Choroid plexus epithelial cell (primary cell): ENCODE results near the gene CEND1.
A peak's percentile ranks its signal among the peaks of the same experiment; 100 is the strongest.

Experiments
- DNase-seq: peaks from one replicate; pipeline ENCODE4 v3.0.0-alpha.2; 2010; ENCODE audit warnings: low read depth
- H3K4me3 ChIP-seq: 2 replicates; pipeline ENCODE4 v1.5.1; 2011; ENCODE audit warnings: low read depth, mild to moderate bottlenecking, control low read depth, low read length, moderate library complexity
- TF ChIP-seq, protein P1 (sequence below): conservative IDR thresholded peaks from 2 replicates; pipeline ENCODE4 v1.5.1; 2011; ENCODE audit warnings: low read depth, mild to moderate bottlenecking, control low read depth, inconsistent platforms, low read length, moderate library complexity

CEND1 gene

GRCh38 chr11:836274-836673, 46.4 kb upstream of the CEND1 start:
- TF ChIP-seq, protein P1, sequence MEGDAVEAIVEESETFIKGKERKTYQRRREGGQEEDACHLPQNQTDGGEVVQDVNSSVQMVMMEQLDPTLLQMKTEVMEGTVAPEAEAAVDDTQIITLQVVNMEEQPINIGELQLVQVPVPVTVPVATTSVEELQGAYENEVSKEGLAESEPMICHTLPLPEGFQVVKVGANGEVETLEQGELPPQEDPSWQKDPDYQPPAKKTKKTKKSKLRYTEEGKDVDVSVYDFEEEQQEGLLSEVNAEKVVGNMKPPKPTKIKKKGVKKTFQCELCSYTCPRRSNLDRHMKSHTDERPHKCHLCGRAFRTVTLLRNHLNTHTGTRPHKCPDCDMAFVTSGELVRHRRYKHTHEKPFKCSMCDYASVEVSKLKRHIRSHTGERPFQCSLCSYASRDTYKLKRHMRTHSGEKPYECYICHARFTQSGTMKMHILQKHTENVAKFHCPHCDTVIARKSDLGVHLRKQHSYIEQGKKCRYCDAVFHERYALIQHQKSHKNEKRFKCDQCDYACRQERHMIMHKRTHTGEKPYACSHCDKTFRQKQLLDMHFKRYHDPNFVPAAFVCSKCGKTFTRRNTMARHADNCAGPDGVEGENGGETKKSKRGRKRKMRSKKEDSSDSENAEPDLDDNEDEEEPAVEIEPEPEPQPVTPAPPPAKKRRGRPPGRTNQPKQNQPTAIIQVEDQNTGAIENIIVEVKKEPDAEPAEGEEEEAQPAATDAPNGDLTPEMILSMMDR, result no peak
- H3K4me3 ChIP-seq, result no peak overlapping the region
- no peak for DNase-seq

DNA sequence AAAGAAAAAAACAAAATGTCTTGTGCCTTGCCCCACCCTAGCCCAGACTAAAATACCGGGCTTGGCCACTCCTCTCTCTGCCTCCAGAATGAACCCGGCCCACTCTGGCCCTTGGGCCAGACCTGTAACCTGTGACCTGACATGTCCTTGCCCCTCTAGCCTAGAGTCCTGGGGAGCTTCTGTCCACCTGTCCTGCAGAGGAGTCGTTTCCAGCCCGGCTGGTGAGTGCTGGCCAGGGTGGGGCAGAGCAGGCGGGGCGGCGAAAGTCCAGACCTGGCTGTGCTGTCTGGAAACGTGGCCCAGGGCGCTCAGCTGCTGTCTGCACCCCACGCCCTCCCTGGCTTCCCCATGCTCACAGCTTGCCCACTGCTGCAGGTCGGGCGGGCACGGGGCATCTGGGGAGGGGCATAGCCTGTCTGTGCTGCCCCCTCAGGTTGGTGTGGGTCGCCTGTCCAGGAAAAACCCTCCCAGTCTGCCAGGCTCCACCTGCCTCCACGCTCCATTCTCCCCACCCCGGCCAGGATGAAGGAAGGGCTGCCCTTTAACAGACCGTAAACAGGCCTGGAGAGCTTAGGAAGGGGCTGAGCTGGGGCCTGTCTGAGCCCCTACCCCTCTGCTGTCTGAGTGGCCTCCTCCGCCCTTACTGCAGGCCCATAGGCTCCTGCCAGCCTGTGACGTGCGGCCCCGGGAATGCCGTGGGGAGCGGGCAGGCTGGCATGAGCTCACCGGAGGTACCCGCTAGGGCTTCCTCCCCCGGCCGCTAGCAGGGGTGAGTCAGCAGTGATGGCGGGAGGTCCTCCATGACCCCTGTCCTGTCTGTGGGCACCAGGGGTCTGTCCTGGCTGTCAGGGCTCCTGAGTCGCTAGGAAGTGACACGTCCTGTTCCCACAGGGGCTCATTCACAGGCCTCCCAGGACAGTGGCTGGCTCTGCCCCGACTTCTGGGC, 44.8 kb upstream of the CEND1 start:
- TF ChIP-seq, protein P1, result no peak
- peak overlapping the region; percentile 30 for H3K4me3 ChIP-seq
- DNase-seq, result peak; percentile 38

DNA sequence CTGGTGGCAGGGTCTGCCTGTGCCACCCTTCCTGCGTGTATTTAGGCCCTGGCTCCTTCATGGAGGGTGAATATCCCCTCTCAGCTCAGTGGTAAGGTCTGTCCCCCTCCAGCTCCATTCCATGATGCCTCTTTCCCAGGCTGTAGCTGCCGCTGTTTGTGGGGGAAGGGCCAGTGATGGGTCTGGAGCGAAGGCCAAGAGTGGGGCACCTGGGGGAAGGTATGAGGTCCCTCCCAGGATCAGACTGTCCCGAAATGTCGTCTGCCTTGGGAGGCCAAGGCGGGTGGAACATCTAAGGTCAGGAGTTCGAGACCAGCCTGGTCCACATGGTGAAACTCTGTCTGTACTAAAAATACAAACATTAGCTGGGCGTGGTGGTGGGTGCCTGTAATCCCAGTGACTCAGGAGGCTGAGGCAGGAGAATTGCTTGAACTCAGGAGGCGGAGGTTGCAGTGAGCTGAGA, 44.0 kb upstream of the CEND1 start:
- peak; percentile 31 for DNase-seq
- TF ChIP-seq, protein P1, result no peak
- peak overlapping the region; percentile 72 for H3K4me3 ChIP-seq

DNA sequence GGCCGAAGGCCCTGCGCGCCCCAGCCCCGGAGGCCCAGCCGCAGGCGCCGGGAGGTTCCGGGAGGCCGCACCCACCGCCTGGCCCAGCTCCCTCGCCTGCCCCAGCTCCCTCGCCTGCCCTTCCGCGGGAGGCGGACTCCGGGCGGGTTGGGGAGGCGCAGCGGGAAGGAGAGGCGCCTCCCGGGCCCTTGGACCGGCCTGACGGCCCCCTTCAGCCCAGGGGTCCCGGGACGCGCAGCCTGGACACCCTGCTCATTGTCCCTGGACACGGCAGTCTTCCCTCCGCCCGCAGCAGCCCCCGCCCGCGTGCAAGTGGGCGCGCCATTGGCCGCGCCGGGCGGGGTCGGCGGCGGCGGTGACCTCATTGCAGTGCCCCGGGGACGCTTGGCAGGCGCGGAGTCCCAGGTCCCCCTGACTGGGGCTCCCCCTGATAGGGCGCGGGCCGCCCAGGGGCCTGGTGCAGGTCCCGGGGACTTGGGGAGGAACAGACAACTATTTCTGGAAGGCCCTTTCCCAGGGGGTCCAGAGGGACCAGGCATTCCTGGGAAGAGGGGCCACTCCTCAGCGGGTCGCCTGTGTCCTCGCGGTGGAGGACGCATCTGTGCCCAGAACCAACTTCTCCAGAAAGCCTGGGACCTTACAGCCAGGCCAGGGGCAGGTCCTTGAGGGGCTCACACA, 43.4 kb upstream of the CEND1 start:
- H3K4me3 ChIP-seq, result peak overlapping the region; percentile 72
- TF ChIP-seq, protein P1, result no peak
- peak; percentile 42 for DNase-seq

- TF ChIP-seq, protein P1, result no peak
- H3K4me3 ChIP-seq, result peak within 1 kb of the TSS; percentile 72
- peak; percentile 52 for DNase-seq
Measured at GRCh38 chr11:832529-833113, 42.7 kb upstream of the CEND1 start, which contains the start of gene CD151. Gene CD151 (plus strand): TSS chr11:832952. CDS start chr11:836070, 3,118 bp downstream.

DNA sequence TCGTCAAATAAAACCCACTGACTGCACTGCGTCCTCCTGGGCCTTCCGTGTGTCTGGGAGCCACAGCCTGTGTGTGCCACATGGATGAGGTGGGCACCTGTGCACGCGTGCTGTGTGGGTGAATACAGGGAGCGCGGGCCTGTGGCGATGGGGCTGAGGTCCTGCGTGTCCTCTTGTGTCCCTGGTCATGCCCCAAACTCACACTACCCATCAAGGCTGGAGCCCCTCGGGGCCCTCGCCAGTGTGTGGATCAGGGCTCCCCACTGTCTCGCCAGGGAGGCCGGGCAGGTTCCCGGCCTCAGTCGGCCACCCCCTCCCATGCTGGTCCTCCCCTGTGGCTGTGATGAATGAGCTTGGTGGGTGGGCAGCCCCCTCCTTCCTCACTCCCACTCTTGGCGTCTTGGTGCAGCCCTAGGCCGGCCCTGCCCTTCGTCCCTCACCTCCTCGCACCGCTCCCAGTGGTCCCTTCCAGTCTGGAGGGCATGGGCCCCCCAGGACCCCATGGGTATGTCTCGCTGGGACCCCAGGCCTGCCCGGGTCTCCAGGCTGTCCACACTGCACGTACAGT, 42.2 kb upstream of the CEND1 start:
- TF ChIP-seq, protein P1, result no peak
- no peak for DNase-seq
- H3K4me3 ChIP-seq, result peak overlapping the region; percentile 59
